Measurements from ENCODE around the gene CTXN3. TPM values are rescaled to one million over a fixed set of nuclear protein-coding genes. Genes with fewer than 3 reads are reported as not detected.
"Not testable (repeated sequence)": the region's sequence is repeated elsewhere in the genome, so short reads cannot be mapped to it uniquely, and the experiment has no call there.

The CTXN3 gene
- total and polyA plus RNA-seq, 5 donors from 2014 or later = not detected

GRCh38 chr5:127671218-127671617 lies 22.3 kb downstream of the CTXN3 start:
- no peaks in the 10 kb centered on the region for H3K27me3 ChIP-seq (ENCODE audit: control insufficient read depth, insufficient read depth, low read length)
- ATAC-seq (ENCODE audit: low read depth in 2 of 2) = no peak
- no peaks in the 10 kb centered on the region for H3K36me3 ChIP-seq (ENCODE audit: control insufficient read depth, insufficient read depth, low read length)
- DNase-seq = no peak
- Mint-ChIP-seq H3K9me3 (peaks cover 0 to 4% (median 0%) of the 10 kb centered on the region in 7 donors), H3K27ac (no peak overlapping the region), H3K36me3 (no peaks in the 10 kb centered on the region), H3K4me1 (no peaks in the 10 kb centered on the region), H3K27me3 (no peaks in the 10 kb centered on the region), H3K4me3 (no peak overlapping the region)
- no peaks in the 10 kb centered on the region for H3K4me1 ChIP-seq (ENCODE audit: control insufficient read depth, insufficient read depth, low read length, poor library complexity, severe bottlenecking)
- H3K27ac ChIP-seq (ENCODE audit: insufficient read depth, low read length, poor library complexity, severe bottlenecking) = no peak overlapping the region
- no peak overlapping the region for H3K4me3 ChIP-seq (ENCODE audit: low read depth, low read length)
- H3K9me3 ChIP-seq (ENCODE audit: control insufficient read depth in 2 of 2, low read length in 2 of 2) = no peaks in the 10 kb centered on the region

GRCh38 chr5:127673117-127673800 lies 24.4 kb downstream of the CTXN3 start:
- H3K27ac ChIP-seq (ENCODE audit: insufficient read depth, low read length, poor library complexity, severe bottlenecking) = no peak overlapping the region
- no peaks in the 10 kb centered on the region for H3K9me3 ChIP-seq (ENCODE audit: control insufficient read depth in 2 of 2, low read length in 2 of 2)
- no peaks in the 10 kb centered on the region for H3K4me1 Mint-ChIP-seq
- H3K36me3 Mint-ChIP-seq = no peaks in the 10 kb centered on the region
- no peaks in the 10 kb centered on the region for H3K36me3 ChIP-seq (ENCODE audit: control insufficient read depth, insufficient read depth, low read length)
- H3K27me3 Mint-ChIP-seq = no peaks in the 10 kb centered on the region
- no peaks in the 10 kb centered on the region for H3K27me3 ChIP-seq (ENCODE audit: control insufficient read depth, insufficient read depth, low read length)
- H3K27ac Mint-ChIP-seq = no peak overlapping the region
- H3K4me1 ChIP-seq (ENCODE audit: control insufficient read depth, insufficient read depth, low read length, poor library complexity, severe bottlenecking) = no peaks in the 10 kb centered on the region
- ATAC-seq (ENCODE audit: low read depth in 2 of 2) = no peak
- DNase-seq = no peak
- no peak overlapping the region for H3K4me3 Mint-ChIP-seq
- H3K9me3 Mint-ChIP-seq = peaks cover 0 to 6% (median 0%) of the 10 kb centered on the region in 7 donors
- H3K4me3 ChIP-seq (ENCODE audit: low read depth, low read length) = no peak overlapping the region

DNA sequence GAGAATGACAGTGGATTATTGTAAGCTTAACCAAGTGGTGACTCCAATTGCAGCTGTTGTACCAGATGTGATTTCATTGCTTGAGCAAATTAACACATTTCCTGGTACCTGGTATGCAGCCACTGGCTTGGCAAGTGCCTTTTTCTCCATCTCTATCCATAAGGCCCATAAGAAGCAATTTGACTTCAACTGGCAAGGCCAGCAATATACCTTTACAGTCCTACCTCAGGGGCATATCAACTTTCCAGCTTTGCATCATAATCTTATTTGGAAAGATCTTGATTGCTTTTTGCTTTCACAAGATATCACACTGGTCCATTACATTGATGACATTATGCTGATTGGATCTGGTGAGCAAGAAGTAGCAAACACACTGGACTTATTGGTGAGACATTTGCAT lies 28.1 kb downstream of the CTXN3 start:
- H3K27ac Mint-ChIP-seq; H3K36me3 ChIP-seq (ENCODE audit: control insufficient read depth, insufficient read depth, low read length); H3K4me3 Mint-ChIP-seq; H3K4me1 Mint-ChIP-seq; H3K4me1 ChIP-seq (ENCODE audit: control insufficient read depth, insufficient read depth, low read length, poor library complexity, severe bottlenecking); H3K27ac ChIP-seq (ENCODE audit: insufficient read depth, low read length, poor library complexity, severe bottlenecking); H3K27me3 Mint-ChIP-seq; H3K9me3 ChIP-seq (ENCODE audit: control insufficient read depth in 2 of 2, low read length in 2 of 2); H3K4me3 ChIP-seq (ENCODE audit: low read depth, low read length); H3K27me3 ChIP-seq (ENCODE audit: control insufficient read depth, insufficient read depth, low read length); H3K36me3 Mint-ChIP-seq; ATAC-seq (ENCODE audit: low read depth in 2 of 2); DNase-seq; H3K9me3 Mint-ChIP-seq: not testable (repeated sequence)

DNA sequence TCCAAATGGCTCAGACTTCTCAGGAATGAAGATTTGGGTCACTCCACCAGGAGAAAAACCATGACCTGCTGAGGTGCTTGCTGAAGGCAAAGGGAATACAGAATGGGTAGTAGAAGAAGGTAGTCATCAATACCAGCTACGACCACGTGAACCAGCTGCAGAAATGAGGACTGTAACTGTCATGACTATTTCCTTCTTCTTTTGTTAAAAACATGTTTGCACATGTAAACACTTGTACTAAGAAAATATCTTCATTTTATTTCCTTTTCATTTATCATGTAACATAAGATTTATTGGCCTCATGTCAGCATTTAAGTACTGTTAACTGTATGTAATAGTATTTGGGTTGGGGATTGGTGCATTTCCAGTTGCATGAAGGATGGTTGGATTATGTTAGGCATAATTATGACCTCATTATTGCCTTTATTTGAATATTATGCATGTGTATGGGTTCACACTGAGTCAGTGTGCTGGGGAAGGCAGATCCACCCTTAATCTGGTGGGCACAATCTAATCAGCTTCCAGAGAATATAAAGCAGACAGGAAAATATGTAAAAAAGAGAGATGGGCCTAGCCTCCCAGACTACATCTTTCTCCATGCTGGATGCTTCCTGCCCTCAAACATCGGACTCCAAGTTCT lies 30.9 kb downstream of the CTXN3 start:
- not testable (repeated sequence) for H3K4me1 ChIP-seq (ENCODE audit: control insufficient read depth, insufficient read depth, low read length, poor library complexity, severe bottlenecking); H3K9me3 ChIP-seq (ENCODE audit: control insufficient read depth in 2 of 2, low read length in 2 of 2); H3K4me1 Mint-ChIP-seq; H3K27me3 Mint-ChIP-seq; ATAC-seq (ENCODE audit: low read depth in 2 of 2); H3K4me3 Mint-ChIP-seq; H3K4me3 ChIP-seq (ENCODE audit: low read depth, low read length); H3K27me3 ChIP-seq (ENCODE audit: control insufficient read depth, insufficient read depth, low read length); H3K36me3 ChIP-seq (ENCODE audit: control insufficient read depth, insufficient read depth, low read length); DNase-seq; H3K9me3 Mint-ChIP-seq; H3K36me3 Mint-ChIP-seq; H3K27ac ChIP-seq (ENCODE audit: insufficient read depth, low read length, poor library complexity, severe bottlenecking); H3K27ac Mint-ChIP-seq

GRCh38 chr5:127680595-127680994 lies 31.7 kb downstream of the CTXN3 start:
- Histone ChIP-seq H3K36me3 (ENCODE audit: control insufficient read depth, insufficient read depth, low read length) (no peaks in the 10 kb centered on the region), H3K4me3 (ENCODE audit: low read depth, low read length) (no peak overlapping the region), H3K9me3 (ENCODE audit: control insufficient read depth in 2 of 2, low read length in 2 of 2) (no peaks in the 10 kb centered on the region), H3K27me3 (ENCODE audit: control insufficient read depth, insufficient read depth, low read length) (no peaks in the 10 kb centered on the region), H3K4me1 (ENCODE audit: control insufficient read depth, insufficient read depth, low read length, poor library complexity, severe bottlenecking) (no peaks in the 10 kb centered on the region), H3K27ac (ENCODE audit: insufficient read depth, low read length, poor library complexity, severe bottlenecking) (no peak overlapping the region)
- DNase-seq = no peak
- peaks cover 0 to 4% (median 0%) of the 10 kb centered on the region in 7 donors for H3K9me3 Mint-ChIP-seq
- no peaks in the 10 kb centered on the region for H3K4me1 Mint-ChIP-seq
- H3K4me3 Mint-ChIP-seq = no peak overlapping the region
- no peak overlapping the region for H3K27ac Mint-ChIP-seq
- no peaks in the 10 kb centered on the region for H3K27me3 Mint-ChIP-seq
- no peaks in the 10 kb centered on the region for H3K36me3 Mint-ChIP-seq
- no peak for ATAC-seq (ENCODE audit: low read depth in 2 of 2)

GRCh38 chr5:127683008-127683407 lies 34.1 kb downstream of the CTXN3 start:
- Mint-ChIP-seq H3K9me3 (peaks cover 0 to 3% (median 0%) of the 10 kb centered on the region in 7 donors), H3K4me1 (no peaks in the 10 kb centered on the region), H3K4me3 (no peak overlapping the region), H3K27ac (no peak overlapping the region), H3K27me3 (no peaks in the 10 kb centered on the region), H3K36me3 (no peaks in the 10 kb centered on the region)
- H3K27ac ChIP-seq (ENCODE audit: insufficient read depth, low read length, poor library complexity, severe bottlenecking) = no peak overlapping the region
- DNase-seq (no peak), ATAC-seq (ENCODE audit: low read depth in 2 of 2) (no peak)
- H3K9me3 ChIP-seq (ENCODE audit: control insufficient read depth in 2 of 2, low read length in 2 of 2) = no peaks in the 10 kb centered on the region
- H3K27me3 ChIP-seq (ENCODE audit: control insufficient read depth, insufficient read depth, low read length) = no peaks in the 10 kb centered on the region
- H3K36me3 ChIP-seq (ENCODE audit: control insufficient read depth, insufficient read depth, low read length) = no peaks in the 10 kb centered on the region
- H3K4me3 ChIP-seq (ENCODE audit: low read depth, low read length) = no peak overlapping the region
- H3K4me1 ChIP-seq (ENCODE audit: control insufficient read depth, insufficient read depth, low read length, poor library complexity, severe bottlenecking) = no peaks in the 10 kb centered on the region

- ATAC-seq (ENCODE audit: low read depth in 2 of 2) (no peak), DNase-seq (no peak)
- Mint-ChIP-seq H3K4me1 (no peaks in the 10 kb centered on the region), H3K9me3 (peaks cover 0 to 2% (median 0%) of the 10 kb centered on the region in 7 donors), H3K36me3 (no peaks in the 10 kb centered on the region), H3K27ac (no peak overlapping the region), H3K4me3 (no peak overlapping the region), H3K27me3 (no peaks in the 10 kb centered on the region)
- no peaks in the 10 kb centered on the region for H3K36me3 ChIP-seq (ENCODE audit: control insufficient read depth, insufficient read depth, low read length)
- no peak overlapping the region for H3K4me3 ChIP-seq (ENCODE audit: low read depth, low read length)
- no peaks in the 10 kb centered on the region for H3K9me3 ChIP-seq (ENCODE audit: control insufficient read depth in 2 of 2, low read length in 2 of 2)
- no peaks in the 10 kb centered on the region for H3K4me1 ChIP-seq (ENCODE audit: control insufficient read depth, insufficient read depth, low read length, poor library complexity, severe bottlenecking)
- no peak overlapping the region for H3K27ac ChIP-seq (ENCODE audit: insufficient read depth, low read length, poor library complexity, severe bottlenecking)
- H3K27me3 ChIP-seq (ENCODE audit: control insufficient read depth, insufficient read depth, low read length) = no peaks in the 10 kb centered on the region
These were observed 36.0 kb downstream of the CTXN3 start for GRCh38 chr5:127684726-127685467.
